GM10248 (cell line): ENCODE measurements around the gene RBM19.

Experiments
- CTCF ChIA-PET: fragments of 300-600 bp; sonication (Branson Sonifier 250); formaldehyde crosslinking; extraction: SDS; loops from one replicate; lab custom pipeline; 2021; ENCODE audit warnings: antibody characterized with exemption; lab: Yijun Ruan, JAX
- POLR2A ChIA-PET: fragments of 350-650 bp; sonication (Branson Sonifier 250); formaldehyde crosslinking; extraction: SDS; loops from one replicate; lab custom pipeline; 2020; ENCODE audit warnings: antibody characterized with exemption; lab: Yijun Ruan, JAX
- DNase-seq: peaks from one replicate; pipeline ENCODE4 v3.0.0; 2012; ENCODE audit errors: extremely low spot score
- TF ChIP-seq, protein P1 (sequence below): IDR thresholded peaks from 2 replicates; pipeline ENCODE4 v1.5.1; 2012; ENCODE audit warnings: mild to moderate bottlenecking, low read depth; ENCODE audit errors: extremely low read depth, missing control alignments, control extremely low read depth

The RBM19 gene

DNA sequence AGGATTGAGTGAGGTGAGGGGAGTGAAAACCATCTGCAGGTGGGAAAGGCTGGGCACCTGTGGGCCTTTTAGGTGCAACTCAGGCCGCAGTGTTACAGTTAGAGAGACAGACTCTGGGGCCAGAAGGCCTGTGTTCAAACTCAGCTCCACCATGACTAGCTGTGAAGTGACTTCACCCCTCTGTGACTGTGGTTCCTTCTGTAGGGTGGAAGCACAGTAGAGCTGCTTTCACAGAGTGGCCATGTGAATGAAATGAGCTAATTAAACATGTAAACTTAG, 25.0 kb downstream of the RBM19 start:
- CTCF ChIA-PET: interaction anchor here (1.0 to 1.7 kb wide), 6 partner anchors 10 to 568 kb away, joined by 3 to 5 read pairs (median 4); no protein-coding TSS in a partner anchor
- POLR2A ChIA-PET: no interaction called here
- DNase-seq: no peak
- TF ChIP-seq, protein P1, sequence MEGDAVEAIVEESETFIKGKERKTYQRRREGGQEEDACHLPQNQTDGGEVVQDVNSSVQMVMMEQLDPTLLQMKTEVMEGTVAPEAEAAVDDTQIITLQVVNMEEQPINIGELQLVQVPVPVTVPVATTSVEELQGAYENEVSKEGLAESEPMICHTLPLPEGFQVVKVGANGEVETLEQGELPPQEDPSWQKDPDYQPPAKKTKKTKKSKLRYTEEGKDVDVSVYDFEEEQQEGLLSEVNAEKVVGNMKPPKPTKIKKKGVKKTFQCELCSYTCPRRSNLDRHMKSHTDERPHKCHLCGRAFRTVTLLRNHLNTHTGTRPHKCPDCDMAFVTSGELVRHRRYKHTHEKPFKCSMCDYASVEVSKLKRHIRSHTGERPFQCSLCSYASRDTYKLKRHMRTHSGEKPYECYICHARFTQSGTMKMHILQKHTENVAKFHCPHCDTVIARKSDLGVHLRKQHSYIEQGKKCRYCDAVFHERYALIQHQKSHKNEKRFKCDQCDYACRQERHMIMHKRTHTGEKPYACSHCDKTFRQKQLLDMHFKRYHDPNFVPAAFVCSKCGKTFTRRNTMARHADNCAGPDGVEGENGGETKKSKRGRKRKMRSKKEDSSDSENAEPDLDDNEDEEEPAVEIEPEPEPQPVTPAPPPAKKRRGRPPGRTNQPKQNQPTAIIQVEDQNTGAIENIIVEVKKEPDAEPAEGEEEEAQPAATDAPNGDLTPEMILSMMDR: no peak

DNA sequence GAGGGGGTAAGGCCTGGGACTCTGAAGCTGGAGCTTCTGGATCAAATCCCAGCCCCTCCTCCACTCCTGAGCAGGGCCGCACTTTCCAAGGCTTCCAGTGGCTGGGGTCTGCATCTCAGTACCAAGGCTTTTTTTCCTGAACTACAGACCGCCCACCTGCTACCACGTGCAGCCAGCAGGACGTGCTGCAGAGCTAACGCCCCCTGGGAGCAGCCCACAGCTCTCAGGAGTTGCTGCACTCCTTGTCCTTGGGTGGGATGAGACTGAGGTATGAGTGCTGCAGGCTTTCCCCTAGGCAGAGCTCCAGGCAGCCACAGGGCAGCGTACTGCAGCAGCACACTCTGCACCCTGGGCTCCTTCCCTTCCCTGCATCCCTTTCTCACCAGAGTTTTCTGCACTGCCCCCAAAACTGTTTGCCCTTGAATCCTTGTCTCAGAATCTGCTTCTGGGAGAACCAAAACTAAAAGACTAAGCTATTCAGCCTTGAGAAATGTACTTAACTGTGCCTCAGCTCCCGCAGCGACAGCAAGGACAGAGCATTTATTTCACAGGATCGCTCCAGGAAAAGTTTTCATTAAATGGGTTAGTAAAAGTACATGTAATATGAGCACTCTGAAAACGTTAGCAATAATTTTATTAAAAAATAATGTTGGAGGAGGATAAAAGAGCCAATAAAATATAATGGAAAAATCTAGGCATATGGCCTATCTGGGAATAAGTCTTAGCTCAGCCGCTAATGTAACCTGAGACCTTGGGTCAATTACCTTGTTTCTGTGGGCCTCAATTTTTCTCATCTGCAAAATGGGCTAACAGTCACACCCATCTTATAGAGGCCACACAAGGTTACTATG, 25.5 kb downstream of the RBM19 start:
- no peak for DNase-seq
- ChIA-PET CTCF (interaction anchor here (1.0 to 1.7 kb wide), 6 partner anchors 9 to 568 kb away, joined by 3 to 5 read pairs (median 4); no protein-coding TSS in a partner anchor), POLR2A (no interaction called here)
- TF ChIP-seq, protein P1: no peak

DNA sequence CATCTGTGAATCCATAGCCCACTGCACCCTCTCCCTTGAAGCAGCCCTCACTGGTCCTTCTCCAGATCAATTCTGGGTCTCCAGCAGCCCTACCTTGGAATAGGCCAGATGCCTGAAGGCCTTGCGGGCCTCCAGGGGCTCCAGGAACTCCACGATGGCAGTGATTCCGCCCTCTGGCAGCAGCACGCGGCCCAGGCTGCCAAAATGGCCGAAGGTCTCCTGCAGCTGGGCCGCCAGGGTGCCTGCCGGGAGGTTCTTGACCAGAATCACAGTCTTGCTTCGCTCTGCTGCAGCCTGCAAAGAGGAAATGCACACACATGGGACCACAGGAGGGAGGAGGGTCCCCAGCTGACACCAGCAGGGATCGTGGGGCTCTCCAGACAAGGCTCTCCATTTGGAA, 26.3 kb downstream of the RBM19 start:
- TF ChIP-seq, protein P1: no peak
- CTCF ChIA-PET: interaction anchor here (1.4 to 1.7 kb wide), 3 partner anchors 8 to 28 kb away, joined by 3 to 4 read pairs (median 4); no protein-coding TSS in a partner anchor
- POLR2A ChIA-PET: no interaction called here
- DNase-seq: no peak

DNA sequence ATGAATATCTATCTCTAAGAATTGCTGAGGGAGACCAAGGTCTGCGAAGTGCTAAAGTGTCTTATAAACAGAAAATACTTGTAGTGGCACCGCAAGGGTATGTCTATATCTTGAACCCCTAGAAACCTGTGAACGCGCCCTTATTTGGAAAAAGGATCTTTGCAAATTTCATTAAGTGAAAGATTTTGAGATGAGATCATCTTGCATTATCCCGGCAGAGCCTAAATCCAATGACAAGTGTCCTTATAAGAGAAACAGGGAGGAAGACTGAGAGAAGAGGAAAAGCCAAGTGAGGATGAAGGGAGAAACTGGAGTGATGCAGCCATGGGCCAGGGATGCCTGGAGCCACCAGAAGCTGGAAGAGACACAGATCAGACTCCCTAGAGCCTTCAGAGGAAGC, 27.7 kb downstream of the RBM19 start:
- POLR2A ChIA-PET: no interaction called here
- DNase-seq: no peak
- TF ChIP-seq, protein P1: no peak
- CTCF ChIA-PET: interaction anchor here (1.3 to 1.8 kb wide), 2 partner anchors 9 to 26 kb away, joined by 3 to 4 read pairs; no protein-coding TSS in a partner anchor

DNA sequence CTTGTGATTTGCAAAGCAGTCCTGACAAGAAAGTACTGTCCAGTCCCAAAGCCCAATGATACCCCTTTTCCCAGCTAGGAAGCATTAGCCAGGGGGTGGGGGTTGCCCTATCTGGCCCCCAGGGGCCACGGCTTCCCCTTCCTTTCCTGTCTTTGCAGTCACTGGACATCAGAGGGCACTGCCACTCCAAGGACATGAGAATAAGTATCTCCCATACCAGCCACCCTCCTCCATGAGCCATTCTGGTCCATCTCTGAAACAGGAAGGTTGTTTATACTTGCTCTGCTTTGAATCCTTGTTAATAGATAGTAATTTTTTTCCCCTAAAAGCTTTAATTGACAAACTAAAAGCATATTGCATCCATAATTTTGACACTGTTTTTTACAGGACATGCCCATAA, 29.7 kb downstream of the RBM19 start:
- TF ChIP-seq, protein P1: no peak
- ChIA-PET POLR2A (interaction anchor here (1.4 kb wide), 1 partner anchor 10 kb away, joined by 3 read pairs; no protein-coding TSS in a partner anchor), CTCF (interaction anchor here (1.3 to 1.9 kb wide), 2 partner anchors 15 to 26 kb away, joined by 5 to 8 read pairs; no protein-coding TSS in a partner anchor)
- no peak for DNase-seq

DNA sequence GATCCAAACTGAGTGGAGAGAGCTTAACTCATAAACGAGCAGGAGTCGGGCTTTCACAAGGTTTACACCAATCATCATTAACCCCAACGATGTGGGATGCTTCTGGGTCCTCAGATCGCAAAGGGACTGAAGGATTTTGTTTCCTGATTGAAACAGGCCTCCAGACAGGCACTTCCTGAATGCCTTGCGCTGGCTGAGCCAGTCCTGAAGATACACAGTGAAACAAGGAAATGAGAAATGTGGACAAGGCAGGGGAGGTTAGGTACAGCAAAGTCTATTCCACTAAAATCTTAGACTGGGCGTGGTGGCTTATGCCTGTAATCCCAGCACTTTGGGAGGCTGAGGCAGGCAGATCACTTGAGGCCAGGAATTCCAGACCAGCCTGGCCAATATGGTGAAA, 30.7 kb downstream of the RBM19 start:
- DNase-seq: no peak
- CTCF ChIA-PET: no interaction called here
- TF ChIP-seq, protein P1: no peak
- POLR2A ChIA-PET: no interaction called here
